Measurements from ENCODE around the gene ARFIP2. TPM values are rescaled to one million over a fixed set of nuclear protein-coding genes. Genes with fewer than 3 reads are reported as not detected.

The ARFIP2 gene
- total RNA-seq, 3 donors from 2014 or later: 40.0 to 129 (median 121) TPM

DNA sequence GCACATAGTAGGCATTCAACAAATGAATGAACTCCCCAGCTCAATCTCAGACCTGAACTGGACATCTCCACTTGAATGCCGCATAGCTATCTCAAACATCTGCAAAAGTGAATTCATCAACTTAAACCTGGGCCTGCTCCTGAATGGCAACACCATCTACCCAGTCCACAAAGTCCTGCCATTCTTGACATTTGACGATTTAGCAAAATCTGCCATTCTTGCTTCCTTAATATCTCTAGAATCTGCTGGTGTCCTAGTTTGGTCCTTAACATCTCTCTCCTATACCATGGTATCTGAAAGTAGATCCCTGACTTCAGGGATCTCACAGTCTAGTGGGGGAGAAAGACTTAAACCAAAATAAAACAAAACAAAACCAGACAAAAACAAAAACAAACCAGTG is 28.0 kb downstream of the ARFIP2 start:
- TF ChIP-seq, protein P1, sequence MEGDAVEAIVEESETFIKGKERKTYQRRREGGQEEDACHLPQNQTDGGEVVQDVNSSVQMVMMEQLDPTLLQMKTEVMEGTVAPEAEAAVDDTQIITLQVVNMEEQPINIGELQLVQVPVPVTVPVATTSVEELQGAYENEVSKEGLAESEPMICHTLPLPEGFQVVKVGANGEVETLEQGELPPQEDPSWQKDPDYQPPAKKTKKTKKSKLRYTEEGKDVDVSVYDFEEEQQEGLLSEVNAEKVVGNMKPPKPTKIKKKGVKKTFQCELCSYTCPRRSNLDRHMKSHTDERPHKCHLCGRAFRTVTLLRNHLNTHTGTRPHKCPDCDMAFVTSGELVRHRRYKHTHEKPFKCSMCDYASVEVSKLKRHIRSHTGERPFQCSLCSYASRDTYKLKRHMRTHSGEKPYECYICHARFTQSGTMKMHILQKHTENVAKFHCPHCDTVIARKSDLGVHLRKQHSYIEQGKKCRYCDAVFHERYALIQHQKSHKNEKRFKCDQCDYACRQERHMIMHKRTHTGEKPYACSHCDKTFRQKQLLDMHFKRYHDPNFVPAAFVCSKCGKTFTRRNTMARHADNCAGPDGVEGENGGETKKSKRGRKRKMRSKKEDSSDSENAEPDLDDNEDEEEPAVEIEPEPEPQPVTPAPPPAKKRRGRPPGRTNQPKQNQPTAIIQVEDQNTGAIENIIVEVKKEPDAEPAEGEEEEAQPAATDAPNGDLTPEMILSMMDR (IDR thresholded peaks at IDR 0.05): no peak
- TF ChIP-seq POLR2A (IDR thresholded peaks at IDR 0.05) (no peak), POLR2AphosphoS5 (IDR thresholded peaks at IDR 0.05) (no peak)
- DNase-seq (ENCODE audit: low spot score in 2 of 2): no peak
- H3K36me3 ChIP-seq: peaks cover 11% of the 10 kb centered on the region

DNA sequence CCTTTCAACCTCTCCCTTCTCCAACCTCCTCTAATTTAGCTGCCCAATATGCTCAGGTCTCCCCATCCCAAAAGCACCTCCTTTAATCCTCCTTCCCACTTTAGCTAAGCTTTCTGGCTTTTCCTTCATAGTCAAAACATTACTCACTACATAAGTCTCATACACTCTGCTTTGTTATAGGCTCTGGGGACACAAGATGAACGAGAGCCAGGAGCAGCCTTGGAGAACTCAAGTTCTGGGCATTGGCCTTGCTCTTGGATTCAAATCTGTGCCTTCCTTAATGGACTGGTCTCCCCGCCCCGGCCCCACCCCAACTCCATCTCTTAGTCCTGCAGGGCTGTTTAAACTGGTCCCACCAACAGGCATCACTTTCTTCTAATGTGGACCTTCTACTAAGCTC is 28.9 kb downstream of the ARFIP2 start:
- H3K9me3 ChIP-seq: no peaks in the 10 kb centered on the region
- no peak overlapping the region for H3K27ac ChIP-seq
- no peak for DNase-seq (ENCODE audit: low spot score in 2 of 2)
- H3K4me1 ChIP-seq: no peaks in the 10 kb centered on the region
- H3K36me3 ChIP-seq: peaks cover 11% of the 10 kb centered on the region
- TF ChIP-seq POLR2AphosphoS5 (IDR thresholded peaks at IDR 0.05): no peak
- TF ChIP-seq, protein P1 (IDR thresholded peaks at IDR 0.05): no peak
- TF ChIP-seq POLR2A (IDR thresholded peaks at IDR 0.05): no peak
- H3K4me3 ChIP-seq: no peak overlapping the region
- no peaks in the 10 kb centered on the region for H3K27me3 ChIP-seq
- intact Hi-C loops (cut with DNase I; ENCODE audit: low total_unique reads): no loop called here

More for the DNA sequence above, 28.0 kb downstream of the ARFIP2 start:
- intact Hi-C loops (cut with DNase I; ENCODE audit: low total_unique reads): no loop called here
- no peaks in the 10 kb centered on the region for H3K27me3 ChIP-seq
- no peak overlapping the region for H3K4me3 ChIP-seq
- H3K27ac ChIP-seq: no peak overlapping the region
- H3K9me3 ChIP-seq: no peaks in the 10 kb centered on the region
- H3K4me1 ChIP-seq: no peaks in the 10 kb centered on the region

DNA sequence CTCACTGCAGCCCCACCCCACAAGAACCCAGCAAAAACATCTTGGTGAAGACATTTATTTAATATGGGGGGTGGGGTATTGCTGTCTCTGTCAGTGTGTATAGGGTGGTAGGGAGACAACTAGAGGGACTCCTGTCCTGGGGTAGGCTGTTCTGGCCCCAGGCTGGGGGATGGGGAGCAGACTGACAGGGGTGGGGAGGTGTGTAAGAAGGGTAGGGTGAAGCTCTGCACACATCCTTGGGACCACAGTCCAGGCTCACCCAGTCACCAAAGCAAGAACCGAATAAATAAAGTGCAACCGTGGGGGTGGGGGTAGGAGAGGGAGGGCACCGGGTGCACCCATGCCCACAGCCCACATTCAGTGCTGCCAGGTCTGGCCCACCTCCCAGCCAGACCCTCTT is 32.6 kb downstream of the ARFIP2 start:
- no peaks in the 10 kb centered on the region for H3K36me3 ChIP-seq
- no peaks in the 10 kb centered on the region for H3K4me1 ChIP-seq
- intact Hi-C loops (cut with DNase I; ENCODE audit: low total_unique reads): no loop called here
- H3K27me3 ChIP-seq: no peaks in the 10 kb centered on the region
- H3K9me3 ChIP-seq: no peaks in the 10 kb centered on the region
- H3K4me3 ChIP-seq: no peak overlapping the region
- no peak for DNase-seq (ENCODE audit: low spot score in 2 of 2)
- no peak overlapping the region for H3K27ac ChIP-seq
- TF ChIP-seq POLR2A (IDR thresholded peaks at IDR 0.05) (no peak), POLR2AphosphoS5 (IDR thresholded peaks at IDR 0.05) (no peak)
- TF ChIP-seq, protein P1 (IDR thresholded peaks at IDR 0.05): no peak

DNA sequence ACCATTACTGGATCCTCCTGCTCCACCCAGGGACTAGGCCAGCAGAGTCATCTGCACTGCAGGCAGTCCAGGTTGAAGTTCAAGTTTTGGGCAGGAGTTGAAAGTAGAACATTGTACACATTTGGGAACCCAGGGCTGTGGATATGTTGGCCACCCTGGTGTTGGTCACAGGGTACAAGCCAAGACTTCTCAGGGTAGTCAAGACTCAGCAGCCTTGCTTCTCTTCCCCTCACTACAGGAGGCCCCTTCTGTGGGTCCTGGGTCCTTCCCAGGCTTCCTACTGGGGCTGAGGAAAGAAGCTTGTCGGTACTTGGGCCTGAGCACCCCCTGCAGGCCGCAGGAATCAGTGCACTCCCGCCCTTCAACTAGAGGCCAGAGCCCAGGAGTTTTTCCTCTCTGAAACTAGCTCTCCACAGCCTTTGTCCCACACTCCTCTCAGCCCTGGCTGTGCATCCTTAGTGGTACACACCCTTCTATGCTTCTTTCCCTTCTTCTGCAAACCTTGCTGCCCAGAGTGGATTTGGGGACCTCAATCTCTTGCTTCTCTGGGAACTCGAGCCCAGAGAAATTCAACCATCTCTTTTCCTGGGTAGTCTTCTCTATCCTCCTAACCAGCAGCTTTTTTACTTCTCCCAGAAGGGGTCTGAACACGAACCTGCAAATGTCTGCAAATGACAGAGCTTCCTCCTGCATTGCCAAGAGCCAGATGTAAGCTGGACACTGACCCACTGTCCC is 37.7 kb downstream of the ARFIP2 start:
- peak in 1 of 2 donors; percentile 28 for DNase-seq (ENCODE audit: low spot score in 2 of 2)
- Histone ChIP-seq H3K9me3 (no peaks in the 10 kb centered on the region), H3K27me3 (no peaks in the 10 kb centered on the region), H3K27ac (no peak overlapping the region), H3K4me1 (no peaks in the 10 kb centered on the region), H3K4me3 (no peak overlapping the region), H3K36me3 (no peaks in the 10 kb centered on the region)
- intact Hi-C loops (cut with DNase I; ENCODE audit: low total_unique reads): no loop called here
- no peak for TF ChIP-seq POLR2AphosphoS5 (IDR thresholded peaks at IDR 0.05)
- TF ChIP-seq POLR2A (IDR thresholded peaks at IDR 0.05): no peak
- TF ChIP-seq, protein P1 (IDR thresholded peaks at IDR 0.05): peak; percentile 40 to 71 (median 63)

DNA sequence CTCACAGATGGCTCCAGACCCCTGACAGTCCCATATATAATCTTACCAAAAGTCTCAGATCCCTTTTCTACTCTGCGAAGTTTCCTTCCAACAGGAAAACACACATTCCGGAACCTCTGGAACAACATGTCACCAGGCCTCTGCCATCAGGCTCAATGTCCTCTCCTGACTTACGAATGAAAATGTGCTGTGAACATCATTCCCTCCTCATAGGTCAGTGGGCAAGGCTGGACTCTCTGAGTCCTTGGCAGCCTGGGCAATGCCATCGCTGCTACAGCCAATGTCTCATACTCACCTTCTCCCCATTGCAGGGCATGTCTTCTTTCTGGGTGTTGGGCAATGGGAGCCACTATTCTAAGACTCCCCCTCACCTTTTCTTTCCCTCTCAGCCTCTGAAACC is 38.7 kb downstream of the ARFIP2 start:
- intact Hi-C loops (cut with DNase I; ENCODE audit: low total_unique reads): no loop called here
- TF ChIP-seq POLR2A (IDR thresholded peaks at IDR 0.05): no peak
- TF ChIP-seq, protein P1 (IDR thresholded peaks at IDR 0.05): no peak
- TF ChIP-seq POLR2AphosphoS5 (IDR thresholded peaks at IDR 0.05): no peak
- no peak overlapping the region for H3K27ac ChIP-seq
- no peak for DNase-seq (ENCODE audit: low spot score in 2 of 2)
- H3K4me1 ChIP-seq: no peaks in the 10 kb centered on the region
- H3K9me3 ChIP-seq: no peaks in the 10 kb centered on the region
- H3K27me3 ChIP-seq: no peaks in the 10 kb centered on the region
- no peak overlapping the region for H3K4me3 ChIP-seq
- no peaks in the 10 kb centered on the region for H3K36me3 ChIP-seq

All from breast epithelium (tissue), 4 donors.